GM12873 (cell line): ENCODE results near the gene PPME1.

Source experiments
- TF ChIP-seq, protein P1 (sequence below): IDR thresholded peaks from 2 replicates; pipeline ENCODE4 v1.5.1; 2012; ENCODE audit warnings: low read depth, mild to moderate bottlenecking, moderate library complexity, low read length, control low read depth; ENCODE audit not compliant: insufficient read depth; ENCODE audit errors: missing control alignments

The PPME1 gene, protein sequence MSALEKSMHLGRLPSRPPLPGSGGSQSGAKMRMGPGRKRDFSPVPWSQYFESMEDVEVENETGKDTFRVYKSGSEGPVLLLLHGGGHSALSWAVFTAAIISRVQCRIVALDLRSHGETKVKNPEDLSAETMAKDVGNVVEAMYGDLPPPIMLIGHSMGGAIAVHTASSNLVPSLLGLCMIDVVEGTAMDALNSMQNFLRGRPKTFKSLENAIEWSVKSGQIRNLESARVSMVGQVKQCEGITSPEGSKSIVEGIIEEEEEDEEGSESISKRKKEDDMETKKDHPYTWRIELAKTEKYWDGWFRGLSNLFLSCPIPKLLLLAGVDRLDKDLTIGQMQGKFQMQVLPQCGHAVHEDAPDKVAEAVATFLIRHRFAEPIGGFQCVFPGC

DNA sequence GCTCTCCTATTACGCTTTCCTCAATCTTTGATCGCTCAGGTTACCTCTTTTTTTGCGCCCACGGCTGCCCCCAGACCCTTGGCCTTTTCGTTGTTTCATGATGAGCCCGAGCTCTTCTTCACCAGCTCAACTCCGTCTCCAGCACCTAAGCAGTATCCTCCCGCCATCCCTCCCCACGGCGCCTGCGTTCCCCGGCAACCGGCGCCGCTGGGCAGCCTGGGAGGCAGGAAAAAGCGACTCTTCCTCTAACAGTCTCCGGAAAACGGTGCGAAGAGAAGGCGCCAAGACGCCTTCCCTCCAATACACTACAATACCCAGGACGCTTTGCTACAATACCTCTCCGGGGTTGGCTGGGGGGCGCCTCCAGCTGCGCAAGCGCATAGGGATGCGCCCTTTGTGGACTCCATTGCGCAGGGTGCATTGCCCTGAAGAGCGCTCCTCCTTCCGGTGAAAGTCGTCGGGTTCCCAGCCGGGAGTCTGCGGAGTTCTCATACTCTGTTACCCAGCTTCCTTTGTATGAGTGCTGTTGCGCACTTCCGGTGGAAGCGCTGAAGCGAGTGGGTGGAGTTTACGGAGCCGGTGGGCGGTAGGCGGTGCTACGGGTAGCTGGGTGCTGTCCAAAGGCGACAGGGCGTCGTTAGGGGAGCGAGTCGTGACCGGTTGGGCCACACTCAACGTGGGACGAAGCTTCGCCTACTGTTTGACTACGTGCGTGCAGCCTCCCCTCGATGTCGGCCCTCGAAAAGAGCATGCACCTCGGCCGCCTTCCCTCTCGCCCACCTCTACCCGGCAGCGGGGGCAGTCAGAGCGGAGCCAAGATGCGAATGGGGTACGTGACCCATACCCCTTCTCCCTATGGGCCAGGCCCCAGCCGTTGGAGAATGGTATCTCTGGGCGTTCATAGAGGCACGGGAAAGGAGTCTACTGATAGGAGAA, at the start of gene PPME1, which contains the start of gene C2CD3:
PPME1 (plus strand) TSS at position 596 of the 936 bp plus-strand sequence; CDS start at position 729, 133 bp downstream.
C2CD3 (minus strand) TSS at position 309 of the 936 bp plus-strand sequence; CDS start at position 99, 210 bp downstream.
- TF ChIP-seq, protein P1, sequence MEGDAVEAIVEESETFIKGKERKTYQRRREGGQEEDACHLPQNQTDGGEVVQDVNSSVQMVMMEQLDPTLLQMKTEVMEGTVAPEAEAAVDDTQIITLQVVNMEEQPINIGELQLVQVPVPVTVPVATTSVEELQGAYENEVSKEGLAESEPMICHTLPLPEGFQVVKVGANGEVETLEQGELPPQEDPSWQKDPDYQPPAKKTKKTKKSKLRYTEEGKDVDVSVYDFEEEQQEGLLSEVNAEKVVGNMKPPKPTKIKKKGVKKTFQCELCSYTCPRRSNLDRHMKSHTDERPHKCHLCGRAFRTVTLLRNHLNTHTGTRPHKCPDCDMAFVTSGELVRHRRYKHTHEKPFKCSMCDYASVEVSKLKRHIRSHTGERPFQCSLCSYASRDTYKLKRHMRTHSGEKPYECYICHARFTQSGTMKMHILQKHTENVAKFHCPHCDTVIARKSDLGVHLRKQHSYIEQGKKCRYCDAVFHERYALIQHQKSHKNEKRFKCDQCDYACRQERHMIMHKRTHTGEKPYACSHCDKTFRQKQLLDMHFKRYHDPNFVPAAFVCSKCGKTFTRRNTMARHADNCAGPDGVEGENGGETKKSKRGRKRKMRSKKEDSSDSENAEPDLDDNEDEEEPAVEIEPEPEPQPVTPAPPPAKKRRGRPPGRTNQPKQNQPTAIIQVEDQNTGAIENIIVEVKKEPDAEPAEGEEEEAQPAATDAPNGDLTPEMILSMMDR, result peak; percentile 20

DNA sequence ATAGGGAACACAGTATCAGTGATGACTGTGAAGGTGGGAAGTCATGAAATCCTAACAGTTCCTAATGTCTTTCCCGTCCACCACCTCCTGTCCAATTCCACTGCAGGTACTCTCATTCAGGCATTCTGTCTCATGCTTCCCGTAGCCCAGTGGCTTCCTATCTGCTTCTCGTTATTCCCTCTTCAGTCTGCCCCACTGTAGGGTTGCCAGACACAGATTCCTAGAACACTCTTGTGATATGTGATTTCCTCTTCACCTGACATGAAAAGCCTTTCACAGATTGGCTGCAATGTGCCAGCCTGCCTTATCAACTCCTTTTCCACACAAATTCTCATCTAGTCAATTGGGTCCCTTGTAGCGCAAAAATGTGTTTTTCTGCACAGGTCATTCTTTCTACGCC, 49.3 kb upstream of the PPME1 start:
- TF ChIP-seq, protein P1, result no peak

DNA sequence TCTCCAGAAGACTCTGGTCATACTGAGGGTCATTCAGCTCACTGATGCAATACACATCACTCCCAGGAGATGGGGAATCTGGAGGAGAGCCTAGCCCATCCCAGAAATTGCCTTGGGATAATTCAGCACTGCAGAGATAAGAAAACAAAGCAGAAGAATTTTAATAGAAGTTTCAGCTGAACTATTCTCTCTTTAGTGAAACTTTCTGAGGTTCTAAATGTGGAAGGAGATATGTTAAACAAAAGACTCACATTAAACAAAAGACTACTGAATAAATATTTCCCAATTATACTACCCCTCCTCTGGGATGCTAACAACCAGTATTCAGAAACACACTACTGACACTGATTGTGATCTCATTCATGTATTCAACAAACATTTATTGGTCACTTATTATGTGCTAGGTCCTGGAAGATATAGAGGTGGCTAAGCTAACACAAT, 48.1 kb upstream of the PPME1 start:
- TF ChIP-seq, protein P1, result no peak

DNA sequence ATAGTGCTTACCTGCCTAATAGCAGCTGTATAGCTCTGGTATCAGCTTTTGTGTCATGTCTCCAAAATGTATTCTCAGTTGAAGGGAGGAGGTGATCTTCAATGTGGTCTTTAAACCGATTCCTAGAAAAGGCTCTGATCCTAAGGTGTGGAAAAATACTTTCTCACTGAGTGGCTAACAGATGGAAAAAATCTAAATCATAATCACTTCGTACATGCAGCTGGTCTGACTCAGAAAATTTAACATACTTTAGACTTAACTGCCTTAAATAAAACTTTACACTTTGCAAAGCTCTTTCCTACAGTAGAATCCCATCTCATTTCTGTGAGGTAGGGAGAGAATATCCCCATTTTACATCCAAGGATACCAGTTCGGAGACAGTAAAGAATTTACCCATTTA, 38.3 kb upstream of the PPME1 start:
- TF ChIP-seq, protein P1, result no peak

DNA sequence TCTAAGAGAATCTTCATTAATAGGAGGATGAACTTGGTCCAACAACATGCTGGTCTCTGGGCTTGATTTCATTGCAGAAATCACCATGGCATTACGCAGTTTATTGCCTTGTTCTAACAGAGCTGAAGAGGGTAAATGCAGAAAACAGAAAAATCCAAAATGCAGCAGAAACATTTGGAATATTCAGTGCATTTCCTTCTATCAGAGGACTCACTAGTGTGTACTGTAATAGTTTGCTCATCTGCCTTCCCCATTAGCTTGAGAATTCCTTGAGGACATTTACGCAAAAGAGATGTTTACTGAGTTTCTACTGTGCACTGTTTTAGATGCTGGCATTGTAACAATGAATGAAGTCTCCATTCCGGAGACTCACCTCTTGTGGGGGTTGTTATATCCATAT, 37.7 kb upstream of the PPME1 start:
- TF ChIP-seq, protein P1, result no peak

DNA sequence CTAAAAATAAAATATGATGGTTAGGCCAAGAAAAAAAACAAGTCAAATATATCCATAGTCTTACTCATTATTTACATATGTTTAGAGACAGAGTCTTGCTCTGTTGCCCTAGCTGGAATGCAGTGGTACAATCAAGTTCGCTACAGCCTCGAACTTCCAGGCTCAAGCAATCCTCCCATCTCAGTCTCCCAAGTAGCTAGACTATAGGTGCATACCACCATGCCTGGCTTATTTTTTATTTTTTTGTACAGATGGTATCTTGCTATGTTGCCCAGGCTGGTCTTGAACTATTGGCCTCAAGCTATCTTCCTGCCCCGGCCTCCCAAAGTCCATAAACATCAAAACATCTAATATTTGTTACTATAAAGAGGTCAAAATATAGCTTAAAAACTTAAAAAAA, 36.4 kb upstream of the PPME1 start:
- TF ChIP-seq, protein P1, result no peak
